CD8-positive, alpha-beta memory T cell (primary cell): ENCODE data around the gene TGM5. TPM values are rescaled to one million over a fixed set of nuclear protein-coding genes. Genes with fewer than 3 reads are reported as not detected.
"Not testable (repeated sequence)": the region's sequence is repeated elsewhere in the genome, so short reads cannot be mapped to it uniquely, and the experiment has no call there.

ENCODE experiments used
- CTCF ChIA-PET: fragments of 350-600 bp; sonication (Branson Sonifier 250); formaldehyde crosslinking; loops from one replicate; lab custom pipeline; 2021; ENCODE audit warnings: antibody characterized with exemption; lab: Charles Lee
- POLR2A ChIA-PET: fragments of 350-600 bp; sonication (Branson Sonifier 250); formaldehyde crosslinking; loops from one replicate; lab custom pipeline; 2021; ENCODE audit warnings: antibody characterized with exemption; lab: Charles Lee
- DNase-seq, 5 donors: peaks; one replicate each; pipeline versions ENCODE4 v3.0.0 to v3.0.0-alpha.2; 2020 to 2022; ENCODE audit warnings: mixed read lengths in 1 of 5
- H3K27ac ChIP-seq: one replicate; pipeline ENCODE4 v1.7.0; 2013; ENCODE audit warnings: low read depth, mild to moderate bottlenecking, low read length, moderate library complexity
- H3K27me3 ChIP-seq: 2 replicates; pipeline ENCODE4 v1.7.0; 2013; ENCODE audit warnings: low read length, mild to moderate bottlenecking; ENCODE audit not compliant: insufficient read depth, poor library complexity, severe bottlenecking
- H3K36me3 ChIP-seq: 2 replicates; pipeline ENCODE4 v1.7.0; 2013; ENCODE audit warnings: mild to moderate bottlenecking, low read length, moderate library complexity; ENCODE audit not compliant: insufficient read depth
- H3K4me1 ChIP-seq: 2 replicates; pipeline ENCODE4 v1.7.0; 2013; ENCODE audit warnings: mild to moderate bottlenecking, low read length, moderate library complexity; ENCODE audit not compliant: insufficient read depth
- H3K4me3 ChIP-seq: 2 replicates; pipeline ENCODE4 v1.7.0; 2013; ENCODE audit warnings: mild to moderate bottlenecking, low read length
- H3K9me3 ChIP-seq: 2 replicates; pipeline ENCODE4 v1.7.0; 2013; ENCODE audit warnings: mild to moderate bottlenecking, low read length
- H3K27ac Mint-ChIP-seq, 8 donors: one replicate each; pipeline ENCODE4 v1.8.0; 2020 to 2021; ENCODE audit warnings: mixed read lengths in 8 of 8, mild to moderate bottlenecking in 6 of 8, inconsistent platforms in 3 of 8, moderate library complexity in 3 of 8
- H3K27me3 Mint-ChIP-seq, 2 donors: one replicate each; pipeline ENCODE4 v1.8.0; 2020 to 2021; ENCODE audit warnings: mixed read lengths in 2 of 2, mild to moderate bottlenecking in 1 of 2, moderate library complexity in 1 of 2
- H3K36me3 Mint-ChIP-seq, 3 donors: one replicate each; pipeline ENCODE4 v1.8.0; 2020 to 2021; ENCODE audit warnings: mixed read lengths in 3 of 3, inconsistent platforms in 1 of 3, mild to moderate bottlenecking in 1 of 3
- H3K4me1 Mint-ChIP-seq, 3 donors: one replicate each; pipeline ENCODE4 v1.8.0; 2020 to 2021; ENCODE audit warnings: mixed read lengths in 3 of 3, inconsistent platforms in 1 of 3, mild to moderate bottlenecking in 1 of 3
- H3K4me3 Mint-ChIP-seq, 7 donors: one replicate each; pipeline ENCODE4 v1.8.0; 2020 to 2021; ENCODE audit warnings: mixed read lengths in 7 of 7, mild to moderate bottlenecking in 6 of 7, moderate library complexity in 4 of 7, inconsistent platforms in 2 of 7
- H3K9me3 Mint-ChIP-seq, 5 donors: one replicate each; pipeline ENCODE4 v1.8.0; 2020 to 2022; ENCODE audit warnings: mixed read lengths in 5 of 5, mild to moderate bottlenecking in 3 of 5, moderate library complexity in 2 of 5, inconsistent platforms in 1 of 5
- polyA plus RNA-seq: library from polyadenylated mRNA; unstranded; fragments of 300-500 nt; fragmentation: Illumina TruSeq; gene quantifications from one replicate; pipeline ENCODE4 v1.2.3, GENCODE V29; 2021
- total RNA-seq, 2 experiments: library from RNA; stranded (reverse); gene quantifications; one replicate each; pipeline ENCODE4 v1.2.3, GENCODE V29; 2021

TGM5 gene
- total and polyA plus RNA-seq, 3 experiments from 2014 or later = 0.18 TPM; not detected in 2

DNA sequence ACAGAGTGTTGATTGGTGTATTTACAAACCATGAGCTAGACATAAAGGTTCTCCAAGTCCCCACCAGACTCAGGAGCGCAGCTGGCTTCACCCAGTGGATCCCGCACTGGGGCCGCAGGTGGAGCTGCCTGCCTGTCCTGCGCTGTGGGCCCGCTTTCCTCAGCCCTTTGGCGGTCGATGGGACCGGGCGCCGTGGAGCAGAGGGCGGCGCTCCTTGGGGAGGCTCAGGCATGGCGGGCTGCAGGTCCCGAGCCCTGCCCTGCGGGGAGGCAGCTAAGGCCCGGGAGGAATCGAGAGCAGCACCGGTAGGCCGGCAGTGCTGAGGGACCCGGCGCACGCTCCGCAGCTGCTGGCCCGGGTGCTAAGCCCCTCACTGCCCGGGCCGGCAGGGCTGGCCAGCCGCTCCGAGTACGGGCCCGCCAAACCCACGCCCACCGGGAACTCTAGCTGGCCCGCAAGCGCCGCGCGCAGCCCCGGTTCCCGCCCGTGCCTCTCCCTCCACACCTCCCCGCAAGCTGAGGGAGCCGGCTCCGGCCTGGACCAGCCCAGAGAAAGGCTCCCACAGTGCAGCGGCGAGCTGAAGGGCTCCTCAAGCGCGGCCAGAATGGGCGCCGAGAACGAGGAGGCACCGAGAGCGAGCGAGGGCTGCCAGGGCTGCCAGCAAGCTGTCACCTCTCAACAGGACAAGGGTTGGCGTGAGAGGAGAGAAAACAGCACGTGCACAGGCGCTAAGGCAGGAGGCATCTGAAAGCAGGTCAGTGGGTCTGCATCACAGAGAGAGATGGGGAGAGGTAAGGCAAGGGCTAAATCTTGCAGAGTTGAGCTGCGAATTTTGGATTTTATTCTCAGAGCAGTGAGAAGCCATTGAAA is 40.1 kb downstream of the TGM5 start:
- Mint-ChIP-seq H3K4me3 (no peak overlapping the region), H3K9me3 (no peaks in the 10 kb centered on the region)
- POLR2A ChIA-PET = no interaction called here

DNA sequence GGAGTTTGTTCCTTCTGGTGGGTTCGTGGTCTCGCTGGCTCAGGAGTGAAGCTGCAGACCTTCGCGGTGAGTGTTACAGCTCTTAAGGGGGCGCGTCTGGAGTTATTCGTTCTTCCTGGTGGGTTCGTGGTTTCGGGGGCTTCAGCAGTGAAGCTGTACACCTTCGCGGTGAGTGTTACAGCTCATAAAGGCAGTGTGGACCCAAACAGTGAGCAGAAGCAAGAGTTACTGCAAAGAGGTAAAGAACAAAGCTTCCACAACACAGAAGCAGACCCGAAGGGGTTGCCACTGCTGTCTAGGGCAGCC is 40.8 kb downstream of the TGM5 start:
- H3K4me3 ChIP-seq, H3K36me3 ChIP-seq, H3K4me1 ChIP-seq, H3K27ac ChIP-seq, H3K9me3 Mint-ChIP-seq, H3K36me3 Mint-ChIP-seq, H3K4me1 Mint-ChIP-seq, H3K27me3 ChIP-seq, H3K9me3 ChIP-seq, POLR2A ChIA-PET: not testable (repeated sequence)
- Mint-ChIP-seq H3K4me3 (peak overlapping the region in 2 of 7 donors; percentile 9 to 63), H3K27ac (peak overlapping the region in 1 of 8 donors; percentile 66), H3K27me3 (peaks cover 18 to 27% of the 10 kb centered on the region in 2 donors)
- CTCF ChIA-PET = interaction anchor here (0.6 to 7.9 kb wide), 19 partner anchors 9 to 207 kb away, joined by 3 to 66 read pairs (median 4); no protein-coding TSS in a partner anchor
- DNase-seq = peak in 1 of 5 donors; percentile 4

More for the DNA sequence above, 40.1 kb downstream of the TGM5 start:
- Histone ChIP-seq H3K4me3 (no peak overlapping the region), H3K4me1 (no peaks in the 10 kb centered on the region), H3K9me3 (no peaks in the 10 kb centered on the region), H3K27ac (no peak overlapping the region), H3K36me3 (no peaks in the 10 kb centered on the region), H3K27me3 (no peaks in the 10 kb centered on the region)
- no peak for DNase-seq
- CTCF ChIA-PET = interaction anchor here (1.5 to 7.9 kb wide), 6 partner anchors 8 to 59 kb away, joined by 4 to 66 read pairs (median 8); no protein-coding TSS in a partner anchor
- Mint-ChIP-seq H3K36me3 (no peaks in the 10 kb centered on the region), H3K4me1 (peaks cover 6 to 8% (median 6%) of the 10 kb centered on the region in 3 donors), H3K27me3 (peaks cover 17 to 22% of the 10 kb centered on the region in 2 donors), H3K27ac (no peak overlapping the region)

DNA sequence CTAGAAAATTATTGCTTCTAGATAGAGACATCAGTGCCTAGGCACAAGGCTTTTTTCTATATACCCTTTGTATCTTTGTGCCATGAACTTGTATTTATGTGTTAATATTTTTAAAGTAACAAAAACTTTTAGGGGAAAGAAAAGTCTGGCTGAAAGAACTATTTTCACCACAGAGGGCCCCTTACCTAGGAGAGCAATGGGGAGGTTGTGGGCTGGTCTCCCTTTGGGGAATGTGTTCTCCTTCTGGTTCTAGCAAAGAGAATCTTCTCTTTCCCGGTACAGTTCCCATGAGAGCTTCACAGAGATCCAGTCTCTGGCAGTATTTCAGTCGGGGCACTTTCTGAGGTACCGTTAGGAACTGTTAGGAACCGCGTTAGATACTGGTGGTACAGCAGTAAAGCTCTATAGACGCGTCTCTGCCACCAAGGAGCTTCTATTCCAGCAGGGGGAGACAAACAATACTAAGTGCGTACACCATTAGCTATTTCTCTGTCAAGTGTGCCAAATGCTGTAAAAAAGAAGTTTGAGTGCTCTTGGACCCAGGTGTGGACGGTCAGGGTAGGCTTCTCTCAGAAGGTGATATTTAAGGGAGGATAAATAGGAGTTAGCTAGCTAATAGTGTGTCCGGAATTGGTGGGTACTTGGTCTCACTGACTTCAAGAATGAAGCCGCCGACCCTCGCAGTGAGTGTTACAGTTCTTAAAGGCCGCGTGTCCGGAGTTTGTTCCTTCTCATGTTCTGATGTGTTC is 41.4 kb downstream of the TGM5 start:
- Mint-ChIP-seq H3K9me3 (no peaks in the 10 kb centered on the region), H3K4me1 (peaks cover 6 to 8% (median 6%) of the 10 kb centered on the region in 3 donors), H3K27ac (peak overlapping the region in 1 of 8 donors; percentile 66), H3K27me3 (peaks cover 19 to 31% of the 10 kb centered on the region in 2 donors), H3K4me3 (peak overlapping the region in 3 of 7 donors; percentile 9 to 63 (median 25)), H3K36me3 (no peaks in the 10 kb centered on the region)
- H3K27ac ChIP-seq = no peak overlapping the region
- no peak overlapping the region for H3K4me3 ChIP-seq
- DNase-seq = peak in 3 of 5 donors; percentile 50 to 58 (median 56)
- ChIA-PET CTCF (interaction anchor here (0.6 to 7.9 kb wide), 20 partner anchors 9 to 227 kb away, joined by 3 to 66 read pairs (median 4); no protein-coding TSS in a partner anchor), POLR2A (no interaction called here)
- H3K27me3 ChIP-seq = no peaks in the 10 kb centered on the region
- no peaks in the 10 kb centered on the region for H3K36me3 ChIP-seq
- H3K4me1 ChIP-seq = no peaks in the 10 kb centered on the region
- no peaks in the 10 kb centered on the region for H3K9me3 ChIP-seq

DNA sequence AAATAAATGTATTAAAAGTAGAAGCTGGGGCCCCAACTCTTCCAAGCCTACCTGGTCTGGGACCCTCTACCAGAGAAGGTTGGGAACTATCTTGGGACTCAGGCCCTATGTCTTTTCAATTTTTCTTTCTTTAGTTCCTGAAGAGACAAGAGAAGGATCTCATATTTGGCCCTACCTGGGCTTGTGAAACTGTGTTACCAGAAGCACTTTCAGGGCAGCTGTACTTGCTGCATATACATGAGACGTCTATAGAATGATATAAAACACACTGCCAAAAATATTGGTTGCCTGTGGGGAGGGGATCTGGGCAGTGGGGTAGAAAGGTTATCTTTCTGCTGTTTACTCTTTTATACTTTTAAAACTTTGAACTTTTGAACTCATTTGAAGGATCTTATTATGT is 45.3 kb downstream of the TGM5 start:
- ChIA-PET CTCF (interaction anchor here (7.9 kb wide), 1 partner anchor 64 kb away, joined by 66 read pairs; no protein-coding TSS in a partner anchor), POLR2A (no interaction called here)
- no peak overlapping the region for H3K4me3 ChIP-seq
- H3K27me3 Mint-ChIP-seq = peaks cover 18 to 39% of the 10 kb centered on the region in 2 donors
- DNase-seq = no peak
- H3K4me1 Mint-ChIP-seq = peaks cover 6 to 8% (median 6%) of the 10 kb centered on the region in 3 donors
- no peaks in the 10 kb centered on the region for H3K9me3 ChIP-seq
- H3K4me3 Mint-ChIP-seq = no peak overlapping the region
- no peaks in the 10 kb centered on the region for H3K27me3 ChIP-seq
- H3K27ac Mint-ChIP-seq = no peak overlapping the region
- H3K9me3 Mint-ChIP-seq = peaks cover 0 to 3% (median 0%) of the 10 kb centered on the region in 5 donors
- no peaks in the 10 kb centered on the region for H3K4me1 ChIP-seq
- H3K27ac ChIP-seq = no peak overlapping the region
- no peaks in the 10 kb centered on the region for H3K36me3 Mint-ChIP-seq
- H3K36me3 ChIP-seq = no peaks in the 10 kb centered on the region

DNA sequence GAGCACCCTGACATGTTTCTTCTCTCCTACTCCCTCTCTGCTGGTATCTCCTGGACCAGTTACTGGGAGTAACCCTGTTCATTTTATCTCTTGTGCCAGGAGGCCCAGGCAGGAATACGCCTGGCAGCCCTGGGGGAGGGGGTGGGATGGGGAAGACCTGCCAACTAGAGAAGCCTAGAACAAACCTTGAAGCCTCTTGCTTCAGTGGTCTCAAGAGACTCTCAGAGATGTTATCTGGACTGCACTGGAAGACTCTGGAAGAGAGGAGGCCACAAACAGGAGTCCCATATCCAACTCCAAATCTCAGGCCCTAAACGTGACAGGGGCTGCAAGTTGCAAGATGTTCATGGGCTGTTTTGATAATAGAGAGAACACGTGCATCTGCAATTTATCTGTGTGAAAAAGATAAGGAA is 45.7 kb downstream of the TGM5 start, which contains the start of gene EPB42:
Gene EPB42 (minus strand): TSS at position 28 of the 413 bp plus-strand sequence. CDS start 193 bp downstream, outside the sequence.
- no peaks in the 10 kb centered on the region for H3K27me3 ChIP-seq
- no peaks in the 10 kb centered on the region for H3K4me1 ChIP-seq
- H3K4me3 Mint-ChIP-seq = no peak within 1 kb of the TSS
- CTCF ChIA-PET = no interaction called here
- peak within 1 kb of the TSS in 1 of 8 donors; percentile 82 for H3K27ac Mint-ChIP-seq
- H3K9me3 Mint-ChIP-seq = peaks cover 0 to 3% (median 0%) of the 10 kb centered on the region in 5 donors
- no peak for DNase-seq
- peaks cover 18 to 39% of the 10 kb centered on the region in 2 donors for H3K27me3 Mint-ChIP-seq
- H3K4me1 Mint-ChIP-seq = peaks cover 6 to 8% (median 6%) of the 10 kb centered on the region in 3 donors
- POLR2A ChIA-PET = no interaction called here
- no peaks in the 10 kb centered on the region for H3K9me3 ChIP-seq
- no peak within 1 kb of the TSS for H3K4me3 ChIP-seq
- no peaks in the 10 kb centered on the region for H3K36me3 Mint-ChIP-seq
- no peaks in the 10 kb centered on the region for H3K36me3 ChIP-seq
- H3K27ac ChIP-seq = no peak within 1 kb of the TSS

DNA sequence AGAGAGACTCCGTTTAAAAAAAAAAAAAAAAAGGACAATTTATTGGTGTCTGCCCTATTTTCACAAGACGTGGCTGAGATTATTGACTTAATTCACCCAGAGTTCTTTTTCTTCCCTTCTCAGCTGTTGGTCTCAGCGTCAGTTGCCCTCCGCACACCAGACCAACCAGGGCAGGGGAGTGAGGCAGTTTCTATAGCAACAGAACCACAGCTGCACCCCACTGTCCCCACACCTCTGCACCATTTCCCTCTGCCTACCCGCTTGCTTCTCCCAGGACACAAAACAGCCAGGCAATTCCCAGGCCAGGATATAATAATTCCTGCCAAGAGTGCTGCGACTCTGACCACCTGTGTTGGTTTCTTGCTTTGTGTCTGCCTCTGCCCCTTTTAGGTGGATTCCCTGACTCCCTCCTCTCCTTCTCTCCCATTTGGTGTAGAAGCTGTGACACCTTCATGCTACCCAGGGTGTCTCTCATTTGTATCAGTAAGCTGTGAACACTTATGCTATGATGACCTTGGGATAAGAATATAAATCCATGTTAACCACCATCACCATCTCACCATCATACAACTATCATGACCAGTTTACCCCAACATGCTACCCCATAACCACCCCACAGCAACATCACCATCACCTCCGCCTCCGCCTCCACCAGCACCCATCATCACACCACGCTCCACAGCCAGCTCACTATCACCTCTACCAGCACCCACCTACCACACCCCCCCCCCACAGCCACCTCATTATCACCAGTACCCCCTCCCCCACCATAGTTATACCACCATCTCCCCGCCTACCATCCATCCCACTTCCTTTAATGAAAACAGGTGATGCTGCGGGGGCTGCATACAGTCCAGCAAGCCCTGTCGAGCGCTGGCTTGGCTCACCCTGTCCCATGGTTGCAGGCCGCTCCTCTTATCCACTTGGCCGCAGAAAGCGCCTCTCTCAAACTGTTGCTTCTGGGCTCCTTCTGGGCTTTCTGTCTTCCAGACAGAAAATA is 46.5 kb downstream of the TGM5 start:
- peak overlapping the region in 1 of 8 donors; percentile 82 for H3K27ac Mint-ChIP-seq
- ChIA-PET POLR2A (no interaction called here), CTCF (interaction anchor here (0.9 kb wide), 1 partner anchor 65 kb away, joined by 3 read pairs; no protein-coding TSS in a partner anchor)
- Histone ChIP-seq H3K36me3 (no peaks in the 10 kb centered on the region), H3K27ac (no peak overlapping the region), H3K4me1 (no peaks in the 10 kb centered on the region), H3K27me3 (no peaks in the 10 kb centered on the region), H3K9me3 (no peaks in the 10 kb centered on the region), H3K4me3 (no peak overlapping the region)
- H3K27me3 Mint-ChIP-seq = peaks cover 14 to 35% of the 10 kb centered on the region in 2 donors
- no peaks in the 10 kb centered on the region for H3K36me3 Mint-ChIP-seq
- no peak for DNase-seq
- peaks cover 0 to 1% (median under 1%) of the 10 kb centered on the region in 3 donors for H3K4me1 Mint-ChIP-seq
- H3K9me3 Mint-ChIP-seq = peaks cover 0 to 3% (median 0%) of the 10 kb centered on the region in 5 donors
- H3K4me3 Mint-ChIP-seq = no peak overlapping the region
